SK-N-SH treated with all-trans-retinoic acid at 6 μM for 48 hours (cell line): ENCODE results near the gene CASP2.

Experiments
- ATAC-seq: fragments of 200-7000 bp; cut with Tn5 transposase; 3 replicates; pipeline ENCODE4 v1.9.1; 2020; ENCODE audit warnings: mild to moderate bottlenecking, moderate library complexity
- CSDC2 ChIP-seq: fragments of 250-450 bp; sonication (Bioruptor Pico); IDR thresholded peaks from 2 replicates; pipeline ENCODE4 v1.5.0; 2020; ENCODE audit warnings: mild to moderate bottlenecking, moderate library complexity
- ISL1 ChIP-seq: fragments of 250-450 bp; sonication (Bioruptor Pico); IDR thresholded peaks from 2 replicates; pipeline ENCODE4 v2.1.2; 2022; ENCODE audit warnings: mild to moderate bottlenecking, moderate library complexity
- TCF4 ChIP-seq: fragments of 250-450 bp; sonication (Bioruptor Pico); IDR thresholded peaks from 2 replicates; pipeline ENCODE4 v1.8.0; 2021; ENCODE audit warnings: mild to moderate bottlenecking, moderate library complexity, borderline replicate concordance
- ZNF565 ChIP-seq: fragments of 450-650 bp; formaldehyde crosslinking; conservative IDR thresholded peaks from 2 replicates; pipeline ENCODE4 v1.5.0; 2020; ENCODE audit warnings: low read depth, mild to moderate bottlenecking, moderate library complexity
- ZNF70 ChIP-seq: fragments of 450-650 bp; formaldehyde crosslinking; IDR thresholded peaks from 2 replicates; pipeline ENCODE4 v1.5.0; 2020; ENCODE audit warnings: mild to moderate bottlenecking, moderate library complexity

CASP2 gene

DNA sequence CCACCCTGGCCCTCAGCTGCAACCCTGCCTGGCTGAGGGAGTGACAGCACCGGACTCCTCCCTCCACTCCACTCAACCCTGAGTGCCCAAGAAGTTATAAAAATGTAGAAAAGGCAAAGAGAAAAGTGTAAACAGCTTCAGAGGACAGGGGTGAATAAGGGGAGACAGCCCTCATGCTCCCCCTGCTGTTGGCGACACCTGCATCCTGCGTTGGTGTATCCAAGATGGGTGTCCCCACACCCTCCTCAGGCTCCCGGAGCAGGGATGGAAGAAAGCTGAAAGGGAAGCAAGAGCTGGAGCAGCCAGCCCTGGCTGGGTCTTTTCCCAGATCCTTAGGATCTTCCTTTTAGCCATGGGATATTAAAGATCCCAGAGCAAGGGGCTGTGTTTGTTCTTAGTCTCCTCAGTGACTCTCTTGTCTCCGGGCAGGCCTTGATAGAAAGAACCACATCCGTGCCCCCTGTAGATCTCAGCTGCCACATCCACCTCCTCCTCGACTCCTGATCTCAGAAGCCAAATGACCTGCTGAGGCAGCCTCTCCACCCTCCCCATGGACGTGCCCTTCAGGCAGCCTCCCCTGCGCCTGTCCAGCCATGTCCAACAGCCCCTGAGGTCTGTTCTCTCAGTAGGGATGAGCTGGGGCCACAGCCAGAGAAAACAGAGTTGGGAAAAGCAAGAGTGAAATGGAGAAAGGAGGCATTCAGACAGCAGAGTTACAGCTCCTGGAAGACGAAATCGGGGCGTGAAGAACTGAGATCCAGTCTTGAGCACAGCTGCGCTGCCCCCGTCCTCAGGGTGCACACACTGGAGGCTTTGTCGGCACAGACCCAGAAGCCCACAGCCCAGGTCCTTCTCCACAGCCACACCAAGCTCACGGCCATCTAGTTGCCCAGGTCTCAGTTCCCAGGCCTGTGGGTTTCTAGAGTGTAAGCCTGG is 67.6 kb downstream of the CASP2 start:
- ATAC-seq = no peak

GRCh38 chr7:143356414-143357050 is 68.4 kb downstream of the CASP2 start:
- no peak for ATAC-seq
- TF ChIP-seq TCF4 (CRISPR knock-in tag) = no peak
- no peak for TF ChIP-seq CSDC2 (CRISPR knock-in tag)
- TF ChIP-seq ZNF565 (CRISPR knock-in tag) = no peak

More for the DNA sequence above, 67.6 kb downstream of the CASP2 start:
- TF ChIP-seq TCF4 (CRISPR knock-in tag) = no peak
- no peak for TF ChIP-seq ISL1 (CRISPR knock-in tag)
- no peak for TF ChIP-seq ZNF70 (CRISPR knock-in tag)
